PC-9 (cell line): ENCODE results near the gene CPXM2. TPM values are rescaled to one million over a fixed set of nuclear protein-coding genes. Genes with fewer than 3 reads are reported as not detected.

Experiments
- BruUV-seq: library from RNA; stranded (reverse); fragments of 400-500 nt; replicated peaks from 2 replicates; lab custom pipeline; 2021; lab: Mats Ljungman, UMichigan
- CTCF ChIA-PET: fragments of 300-600 bp; sonication (Branson Sonifier 250); formaldehyde crosslinking; loops from one replicate; lab custom pipeline; 2022; ENCODE audit warnings: antibody characterized with exemption; lab: Charles Lee
- POLR2A ChIA-PET: fragments of 300-600 bp; sonication (Branson Sonifier 250); formaldehyde crosslinking; loops from one replicate; lab custom pipeline; 2022; ENCODE audit warnings: antibody characterized with exemption; ENCODE audit not compliant: unreplicated experiment; lab: Charles Lee
- DNase-seq, 2 experiments: peaks; one replicate each; pipeline versions ENCODE4 v3.0.0 to v3.0.0-alpha.2; 2015 to 2022; ENCODE audit warnings: mixed read lengths in 1 of 2
- H2AFZ ChIP-seq: fragments of 200-600 bp; sonication (generic); 2 replicates; pipeline ENCODE4 v1.8.1; 2017; ENCODE audit warnings: antibody characterized with exemption
- H3F3A ChIP-seq: fragments of 200-600 bp; sonication (generic); 2 replicates; pipeline ENCODE4 v1.8.1; 2017; ENCODE audit warnings: antibody characterized with exemption, mild to moderate bottlenecking, low read depth; ENCODE audit not compliant: insufficient read depth
- H3K27ac ChIP-seq: fragments of 200-600 bp; sonication (generic); 2 replicates; pipeline ENCODE4 v1.6.1; 2016; ENCODE audit warnings: mixed run types
- H3K27me3 ChIP-seq: fragments of 200-600 bp; sonication (generic); 2 replicates; pipeline ENCODE4 v1.6.1; 2016; ENCODE audit warnings: low read depth, mixed run types; ENCODE audit not compliant: insufficient read depth
- H3K36me3 ChIP-seq: fragments of 200-600 bp; sonication (generic); 2 replicates; pipeline ENCODE4 v1.6.1; 2016; ENCODE audit warnings: low read depth, mixed run types
- H3K4me1 ChIP-seq: fragments of 200-600 bp; sonication (generic); replicated peaks from 2 replicates; pipeline ENCODE4 v1.6.1; 2016; ENCODE audit warnings: mixed run types; ENCODE audit not compliant: insufficient read depth
- H3K4me2 ChIP-seq: fragments of 200-600 bp; sonication (generic); 2 replicates; pipeline ENCODE4 v1.6.1; 2017; ENCODE audit warnings: mixed run types
- H3K4me3 ChIP-seq: fragments of 200-600 bp; sonication (generic); 2 replicates; pipeline ENCODE4 v1.6.1; 2016; ENCODE audit warnings: mixed run types
- H3K79me2 ChIP-seq: fragments of 200-600 bp; sonication (generic); 2 replicates; pipeline ENCODE4 v1.6.1; 2017; ENCODE audit warnings: low read depth, mixed run types
- H3K9me2 ChIP-seq: fragments of 200-600 bp; sonication (generic); 2 replicates; pipeline ENCODE4 v1.8.1; 2017; ENCODE audit warnings: mild to moderate bottlenecking; ENCODE audit not compliant: insufficient read depth
- H3K9me3 ChIP-seq: fragments of 200-600 bp; sonication (generic); 2 replicates; pipeline ENCODE4 v1.8.1; 2016; ENCODE audit warnings: low read depth; ENCODE audit not compliant: insufficient read depth
- H4K20me1 ChIP-seq: fragments of 200-600 bp; sonication (generic); 2 replicates; pipeline ENCODE4 v1.8.1; 2017; ENCODE audit not compliant: insufficient read depth
- CTCF ChIP-seq: fragments of 200-600 bp; sonication (generic); conservative IDR thresholded peaks from 2 replicates; pipeline ENCODE4 v1.6.1; 2017; ENCODE audit warnings: mixed run types, antibody characterized with exemption, mild to moderate bottlenecking, moderate library complexity
- EZH2 ChIP-seq: fragments of 200-600 bp; sonication (generic); IDR thresholded peaks from 2 replicates; pipeline ENCODE4 v1.8.0; 2017; ENCODE audit warnings: antibody characterized with exemption, low read depth
- intact Hi-C: fragments of 100-400 bp; cut with micrococcal nuclease; formaldehyde crosslinking; loops from one replicate; pipeline ENCODE4 v1.10.0; 2022; ENCODE audit not compliant: unreplicated experiment
- total RNA-seq: library from RNA; stranded (reverse); gene quantifications from 2 replicates; pipeline ENCODE4 v1.2.3, GENCODE V29; 2021

CPXM2 gene
- total RNA-seq, 1 experiment from 2014 or later = not detected

GRCh38 chr10:123724747-123725146 is 166.9 kb downstream of the CPXM2 start:
- Histone ChIP-seq H3K27ac (no peak overlapping the region), H3K79me2 (no peaks in the 10 kb centered on the region), H3K36me3 (no peaks in the 10 kb centered on the region), H4K20me1 (no peaks in the 10 kb centered on the region), H2AFZ (no peak overlapping the region), H3K4me1 (no peaks in the 10 kb centered on the region), H3K4me3 (no peak overlapping the region), H3K27me3 (peaks cover 11% of the 10 kb centered on the region; the same call in 1 of the 2 replicates), H3K4me2 (no peak overlapping the region), H3K9me2 (no peaks in the 10 kb centered on the region), H3F3A (no peaks in the 10 kb centered on the region), H3K9me3 (no peaks in the 10 kb centered on the region)
- no peak for DNase-seq
- ChIA-PET POLR2A (no interaction called here), CTCF (no interaction called here)
- no peak for TF ChIP-seq CTCF
- TF ChIP-seq EZH2 = no peak
- BruUV-seq = no TSS peak
- intact Hi-C loops = no loop called here

- H3K4me2 ChIP-seq = no peak overlapping the region
- POLR2A ChIA-PET = no interaction called here
- H3K79me2 ChIP-seq = no peaks in the 10 kb centered on the region
- no peak for DNase-seq
- CTCF ChIA-PET = no interaction called here
- H3K27me3 ChIP-seq = peaks cover 11% of the 10 kb centered on the region; the same call in 1 of the 2 replicates
- H2AFZ ChIP-seq = no peak overlapping the region
- H4K20me1 ChIP-seq = no peaks in the 10 kb centered on the region
- no peaks in the 10 kb centered on the region for H3K4me1 ChIP-seq
- no peaks in the 10 kb centered on the region for H3F3A ChIP-seq
- H3K27ac ChIP-seq = no peak overlapping the region
- no peaks in the 10 kb centered on the region for H3K36me3 ChIP-seq
- no peaks in the 10 kb centered on the region for H3K9me3 ChIP-seq
- no peak for TF ChIP-seq EZH2
- no peak for TF ChIP-seq CTCF
- intact Hi-C loops = no loop called here
- BruUV-seq = no TSS peak
- H3K9me2 ChIP-seq = no peaks in the 10 kb centered on the region
- no peak overlapping the region for H3K4me3 ChIP-seq
Observed at GRCh38 chr10:123722351-123722750, 169.3 kb downstream of the CPXM2 start.

- ChIA-PET CTCF (no interaction called here), POLR2A (no interaction called here)
- no peaks in the 10 kb centered on the region for H3K9me3 ChIP-seq
- no TSS peak for BruUV-seq
- DNase-seq = no peak
- peaks cover 11% of the 10 kb centered on the region; the same call in 1 of the 2 replicates for H3K27me3 ChIP-seq
- TF ChIP-seq CTCF (no peak), EZH2 (no peak)
- no peak overlapping the region for H2AFZ ChIP-seq
- no peaks in the 10 kb centered on the region for H4K20me1 ChIP-seq
- H3K27ac ChIP-seq = no peak overlapping the region
- H3F3A ChIP-seq = no peaks in the 10 kb centered on the region
- H3K4me3 ChIP-seq = no peak overlapping the region
- no peaks in the 10 kb centered on the region for H3K9me2 ChIP-seq
- no peaks in the 10 kb centered on the region for H3K36me3 ChIP-seq
- H3K4me2 ChIP-seq = no peak overlapping the region
- H3K79me2 ChIP-seq = no peaks in the 10 kb centered on the region
- no peaks in the 10 kb centered on the region for H3K4me1 ChIP-seq
- intact Hi-C loops = no loop called here
Observed at GRCh38 chr10:123721441-123722049, 170.1 kb downstream of the CPXM2 start.
